ENCODE data around the gene NKAPL. TPM values are rescaled to one million over a fixed set of nuclear protein-coding genes. Genes with fewer than 3 reads are reported as not detected.

Gene NKAPL
- not detected in 5 replicates for total RNA-seq (2022; extraction: Qiagen RNA extraction; ENCODE audit: low read depth)

DNA sequence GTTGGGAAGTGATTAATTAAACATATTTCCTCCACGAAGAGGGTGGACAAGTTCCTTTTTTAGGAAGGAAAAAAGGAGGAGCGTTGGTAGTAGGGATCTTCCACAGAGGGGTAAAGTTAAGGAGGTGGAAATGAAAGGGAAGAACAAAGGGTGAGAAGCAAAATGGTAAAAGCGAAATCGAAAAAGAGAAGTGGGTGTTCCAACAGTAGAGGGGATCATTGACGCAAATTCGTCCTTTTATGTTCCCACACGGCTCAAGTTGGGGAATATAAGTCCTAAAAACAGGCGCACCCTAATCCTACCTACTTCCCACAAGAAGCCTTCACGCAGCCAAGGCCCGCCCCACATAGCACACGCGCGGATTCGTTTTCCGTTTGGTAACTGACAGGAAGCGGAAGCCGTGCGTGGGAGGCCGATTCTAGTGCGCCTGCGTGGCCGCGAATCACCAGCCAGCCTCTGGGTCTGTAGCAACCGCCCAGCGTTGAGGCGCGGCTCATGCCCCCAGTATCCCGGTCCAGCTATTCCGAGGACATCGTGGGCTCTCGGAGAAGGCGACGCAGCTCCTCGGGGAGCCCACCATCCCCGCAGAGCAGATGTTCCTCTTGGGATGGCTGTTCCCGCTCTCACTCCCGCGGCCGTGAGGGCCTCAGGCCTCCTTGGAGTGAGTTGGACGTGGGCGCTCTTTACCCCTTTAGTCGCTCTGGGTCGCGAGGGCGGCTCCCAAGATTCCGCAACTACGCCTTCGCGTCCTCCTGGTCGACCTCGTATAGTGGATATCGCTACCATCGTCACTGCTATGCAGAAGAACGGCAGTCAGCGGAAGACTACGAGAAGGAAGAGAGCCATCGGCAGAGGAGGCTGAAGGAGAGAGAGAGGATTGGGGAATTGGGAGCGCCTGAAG lies at the start of gene NKAPL:
Gene NKAPL, plus strand, starts transcription at position 421 of the 901 bp plus-strand sequence. Its CDS starts 75 bp downstream, at position 496.

DNA sequence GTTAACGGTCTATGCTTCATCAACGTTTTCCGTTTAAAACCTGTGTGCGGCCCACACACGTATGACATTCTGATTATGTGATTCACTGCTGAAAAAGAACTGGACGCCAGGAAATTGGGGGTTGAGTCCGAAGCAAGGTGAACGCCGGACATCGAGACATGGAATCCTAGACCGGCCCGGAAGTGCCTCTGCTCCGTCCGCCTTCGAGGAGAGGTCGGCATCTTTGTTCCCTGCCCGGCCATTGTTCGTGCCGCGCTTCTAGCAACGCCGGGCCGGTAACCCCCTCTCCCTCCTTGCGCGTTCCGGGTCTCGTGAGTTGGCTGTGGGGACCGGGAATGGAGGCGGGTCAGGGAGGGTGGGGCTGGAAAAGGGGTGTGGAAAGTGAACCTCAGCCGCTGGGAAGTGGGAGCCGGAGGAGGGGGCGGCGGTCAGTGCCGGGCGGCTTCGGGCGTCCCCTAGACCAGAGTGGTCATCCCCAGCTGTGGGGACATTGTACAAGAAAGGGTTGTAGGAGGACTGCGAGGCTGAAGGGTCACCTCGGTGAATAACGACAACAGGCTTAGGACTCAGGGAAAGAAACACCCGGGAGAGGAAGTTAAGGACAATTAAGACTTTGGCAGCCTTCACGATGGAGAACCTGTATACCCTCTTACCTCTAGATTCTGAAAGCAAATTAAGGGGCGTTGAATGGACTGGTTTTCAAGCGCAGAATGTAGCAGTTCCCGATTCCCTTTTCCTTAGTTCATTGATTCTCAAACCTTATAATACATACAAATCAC lies 33.9 kb upstream of the NKAPL start, which contains the start of gene ZSCAN9:
Gene ZSCAN9, plus strand, starts transcription at position 220 of the 779 bp plus-strand sequence. CDS start 1,810 bp downstream, outside the sequence.

DNA sequence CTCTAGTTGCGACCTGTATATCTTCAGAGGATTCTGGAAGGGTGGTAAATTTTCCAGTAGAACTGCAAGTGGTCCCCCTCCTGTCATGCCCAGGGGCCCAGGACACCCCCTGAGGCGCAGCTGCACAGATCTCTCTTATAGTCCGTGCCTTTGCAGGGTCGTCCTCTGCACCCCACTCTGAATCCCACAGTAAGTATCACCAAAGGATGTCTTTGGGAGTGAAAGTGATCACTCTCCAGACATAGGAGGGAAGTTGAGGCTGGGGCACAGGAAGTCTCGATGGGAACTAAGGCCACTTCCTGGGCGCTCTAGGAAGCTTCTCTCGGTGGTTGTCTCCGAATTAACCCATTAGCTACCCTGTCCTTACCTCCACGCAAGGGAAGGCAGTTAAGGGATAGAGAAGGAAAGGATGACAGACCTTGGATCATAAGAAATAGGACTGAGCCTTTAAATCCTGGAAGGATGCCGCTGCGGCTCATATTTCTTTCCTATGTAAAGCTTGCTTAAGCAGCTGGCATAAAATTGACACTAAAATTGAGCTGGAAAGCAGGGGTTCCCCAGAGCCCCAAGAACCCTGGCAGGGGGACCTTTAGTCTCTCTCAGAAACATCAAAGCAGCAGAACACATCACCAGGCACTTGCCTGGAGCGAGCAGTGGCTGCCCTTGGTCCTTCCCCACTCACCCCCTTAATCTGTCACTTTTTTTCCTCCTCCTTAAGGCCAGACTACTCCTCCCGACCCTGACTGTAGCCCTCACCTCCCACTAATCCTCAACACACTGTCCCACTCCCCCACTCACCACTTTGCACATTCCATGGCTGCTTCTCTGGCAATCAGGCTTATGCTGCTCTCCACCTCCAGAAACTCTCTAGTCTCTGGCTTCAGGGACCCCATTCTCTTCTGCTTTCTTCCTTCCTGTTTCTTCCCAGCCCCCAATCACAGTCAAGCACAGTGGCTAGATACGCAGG lies 6.8 kb upstream of the NKAPL start, which contains the start of gene ZKSCAN4:
Gene ZKSCAN4, minus strand, starts transcription at position 261 of the 967 bp plus-strand sequence. CDS start 289 bp downstream, outside the sequence.

DNA sequence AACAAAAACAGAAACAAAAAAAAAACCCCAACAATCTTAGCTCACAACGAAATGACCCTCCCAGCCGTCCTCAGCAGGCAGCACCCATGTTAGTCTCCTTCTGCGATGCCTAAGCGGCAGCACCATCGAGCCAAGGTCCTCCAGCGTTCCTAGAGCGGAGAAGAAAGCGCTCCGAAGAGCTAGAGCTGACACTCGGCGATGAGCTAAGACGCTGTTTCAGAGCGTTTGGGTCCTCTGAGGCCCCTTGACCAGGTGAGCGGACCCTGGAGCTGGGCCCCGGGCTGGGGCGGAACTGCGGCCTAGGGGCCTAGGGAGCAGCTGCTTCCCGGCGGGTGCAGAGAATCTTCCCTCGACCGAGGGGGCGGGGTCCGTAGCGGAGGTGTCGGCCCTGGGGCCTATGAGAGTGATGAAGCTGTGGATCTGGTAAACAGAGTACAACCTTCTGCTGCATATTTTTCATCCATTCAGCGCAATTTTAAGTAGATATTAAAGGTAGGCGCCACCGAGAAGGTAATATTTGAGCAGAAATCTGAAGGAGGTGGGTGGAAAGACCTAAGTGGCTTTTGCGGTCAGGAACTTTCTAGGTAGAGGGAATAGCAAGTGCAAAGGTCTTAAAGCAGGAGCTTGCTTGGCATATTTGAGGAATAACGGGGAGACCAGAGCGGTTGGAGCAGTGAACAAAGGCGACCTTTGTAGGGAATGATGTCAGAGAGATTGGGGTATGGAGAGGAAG lies 8.0 kb downstream of the NKAPL start, which contains the start of gene ZSCAN26:
Gene ZSCAN26, plus strand, starts transcription at position 182 of the 733 bp plus-strand sequence. CDS start 4,777 bp downstream, outside the sequence.

DNA sequence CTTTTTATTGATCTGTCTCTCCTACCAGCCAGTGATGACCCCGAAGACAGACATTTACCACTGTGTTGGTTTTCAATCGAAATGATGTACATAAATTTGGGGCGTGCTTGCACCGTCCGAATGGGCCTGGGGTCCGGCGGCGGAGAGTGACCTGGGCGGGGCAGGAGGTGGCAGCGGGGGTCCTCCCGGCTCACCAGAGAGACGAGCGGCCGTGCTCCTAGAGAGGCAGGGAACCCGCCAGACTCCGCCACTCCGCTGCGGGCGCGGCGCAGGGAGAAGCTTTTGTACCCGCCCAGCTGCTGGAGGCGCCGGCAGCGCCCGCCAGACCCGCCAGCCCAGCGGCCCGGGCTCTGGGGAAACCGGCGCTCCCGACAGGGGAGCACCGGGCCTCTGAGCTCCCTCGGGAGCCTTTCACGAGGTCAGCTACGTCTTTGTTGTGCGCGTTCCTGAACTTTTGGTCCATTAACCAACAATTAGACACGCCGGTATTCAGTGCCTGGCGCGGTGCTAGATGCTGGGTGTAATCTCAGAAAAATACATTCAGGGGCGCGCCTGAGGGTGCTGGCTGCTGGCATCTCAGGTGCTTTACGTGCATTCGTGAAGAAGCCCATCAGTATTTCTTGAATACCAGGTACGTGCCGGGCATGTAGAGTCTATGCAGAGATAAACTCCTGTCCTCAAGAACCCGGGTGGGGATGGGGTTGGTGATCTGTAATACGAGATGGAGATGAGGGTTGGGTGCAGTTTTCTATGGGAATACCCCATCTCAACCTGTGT lies 22.4 kb downstream of the NKAPL start, which contains the start of gene PGBD1:
Gene PGBD1, plus strand, starts transcription at position 285 of the 777 bp plus-strand sequence. CDS start 2,242 bp downstream, outside the sequence.

Other genes with a start within 250 kb of the NKAPL start
- gene ZNF165, start 178.7 kb upstream of the NKAPL start, total RNA-seq (2022; extraction: Qiagen RNA extraction; ENCODE audit: low read depth), result 0.96 to 1.4 TPM (median 1.1 TPM) in 5 replicates
- 4.0 to 5.2 TPM (median 4.9 TPM) in 5 replicates for gene ZSCAN16, start 134.7 kb upstream of the NKAPL start, total RNA-seq (2022; extraction: Qiagen RNA extraction; ENCODE audit: low read depth)
- 2.5 to 5.8 TPM (median 5.6 TPM) in 5 replicates for gene ZKSCAN8, start 117.4 kb upstream of the NKAPL start, total RNA-seq (2022; extraction: Qiagen RNA extraction; ENCODE audit: low read depth)
- 5.2 to 8.8 TPM (median 7.4 TPM) in 5 replicates for gene ZSCAN9, start 34.0 kb upstream of the NKAPL start, total RNA-seq (2022; extraction: Qiagen RNA extraction; ENCODE audit: low read depth)
- 2.1 to 3.1 TPM (median 2.6 TPM) in 5 replicates for gene ZKSCAN4, start 7.0 kb upstream of the NKAPL start, total RNA-seq (2022; extraction: Qiagen RNA extraction; ENCODE audit: low read depth)
- gene ZSCAN26, start 7.8 kb downstream of the NKAPL start, total RNA-seq (2022; extraction: Qiagen RNA extraction; ENCODE audit: low read depth), result 4.4 to 7.3 TPM (median 5.3 TPM) in 5 replicates
- gene PGBD1, start 22.3 kb downstream of the NKAPL start, total RNA-seq (2022; extraction: Qiagen RNA extraction; ENCODE audit: low read depth), result 4.2 to 5.6 TPM (median 4.9 TPM) in 5 replicates
- gene ZSCAN31, start 76.9 kb downstream of the NKAPL start, total RNA-seq (2022; extraction: Qiagen RNA extraction; ENCODE audit: low read depth), result 1.4 to 3.2 TPM (median 2.4 TPM) in 5 replicates
- 1.3 to 1.9 TPM (median 1.6 TPM) in 5 replicates for gene ZKSCAN3, start 90.7 kb downstream of the NKAPL start, total RNA-seq (2022; extraction: Qiagen RNA extraction; ENCODE audit: low read depth)
- gene ZSCAN12, start 140.4 kb downstream of the NKAPL start, total RNA-seq (2022; extraction: Qiagen RNA extraction; ENCODE audit: low read depth), result 1.2 to 2.0 TPM (median 1.6 TPM) in 5 replicates
- not detected in 5 replicates for gene ZSCAN23, start 184.2 kb downstream of the NKAPL start, total RNA-seq (2022; extraction: Qiagen RNA extraction; ENCODE audit: low read depth)

Data from A549 treated with RU486 at 1 μM for 4 hours (cell line).